A549 treated with AZD9567 at 1 μM for 4 hours (cell line): ENCODE measurements around the gene IP6K1. TPM values are rescaled to one million over a fixed set of nuclear protein-coding genes. Genes with fewer than 3 reads are reported as not detected.

Experiments
- total RNA-seq: library from RNA; stranded (reverse); fragments of 200-300 nt; extraction: Qiagen RNA extraction; gene quantifications from 5 replicates; pipeline ENCODE4 v1.2.3, GENCODE V29; 2022; ENCODE audit not compliant: insufficient read depth

The IP6K1 gene
- 20.7 to 24.2 TPM (median 22.1 TPM) in 5 replicates for total RNA-seq

GRCh38 chr3:49786357-49787181 is at the start of gene IP6K1:
Gene IP6K1, minus strand, starts transcription at chr3:49786542. Its CDS starts 38,502 bp downstream, at chr3:49748040.

GRCh38 chr3:49813497-49814174 is 27.3 kb upstream of the IP6K1 start, which contains the start of gene UBA7:
Gene UBA7, minus strand, starts transcription at chr3:49813953. Its CDS starts 166 bp downstream, at chr3:49813787.

GRCh38 chr3:49802719-49803464 is 16.6 kb upstream of the IP6K1 start, which contains the start of gene INKA1:
Gene INKA1, plus strand, starts transcription at chr3:49803261. Its CDS starts 132 bp downstream, at chr3:49803393.

GRCh38 chr3:49799761-49800160 is 13.4 kb upstream of the IP6K1 start, which contains the start of gene CDHR4:
Gene CDHR4, minus strand, starts transcription at chr3:49799873. Its CDS starts 61 bp downstream, at chr3:49799812.

GRCh38 chr3:49723628-49724551 is 62.5 kb downstream of the IP6K1 start, which contains the start of gene GMPPB:
Gene GMPPB, minus strand, starts transcription at chr3:49723951. Its CDS starts 225 bp downstream, at chr3:49723726.

GRCh38 chr3:49719214-49719884 is 67.0 kb downstream of the IP6K1 start, which contains the start of gene AMIGO3:
Gene AMIGO3, minus strand, starts transcription at chr3:49719684. Its CDS starts 219 bp downstream, at chr3:49719465.

GRCh38 chr3:49689046-49689907 is 97.1 kb downstream of the IP6K1 start, which contains the start of the genes MST1 and RNF123:
Gene MST1, minus strand, starts transcription at chr3:49689474. Its CDS starts 783 bp downstream, at chr3:49688691.
Gene RNF123, plus strand, starts transcription at chr3:49689557. Its CDS starts 1,609 bp downstream, at chr3:49691166.

Other genes with a start within 250 kb of the IP6K1 start
- 0.11 to 0.23 TPM (median 0.20 TPM) in 5 replicates for gene BSN, start 232.1 kb downstream of the IP6K1 start, total RNA-seq
- gene APEH, start 112.2 kb downstream of the IP6K1 start, total RNA-seq: 49.6 to 75.0 TPM (median 68.9 TPM) in 5 replicates
- 1.8 to 3.7 TPM (median 2.2 TPM) in 5 replicates for gene MST1, start 97.1 kb downstream of the IP6K1 start, total RNA-seq
- gene RNF123, start 97.0 kb downstream of the IP6K1 start, total RNA-seq: 11.2 to 16.2 TPM (median 14.8 TPM) in 5 replicates
- gene AMIGO3, start 66.9 kb downstream of the IP6K1 start, total RNA-seq: 0.51 to 1.0 TPM (median 0.76 TPM) in 4 of 5 replicates, not detected in the other
- gene GMPPB, start 62.6 kb downstream of the IP6K1 start, total RNA-seq: 17.9 to 21.3 TPM (median 20.7 TPM) in 5 replicates
- 0.29 to 0.34 TPM (median 0.32 TPM) in 4 of 5 replicates, not detected in the other for gene CDHR4, start 13.3 kb upstream of the IP6K1 start, total RNA-seq
- gene INKA1, start 16.7 kb upstream of the IP6K1 start, total RNA-seq: 2.2 to 3.2 TPM (median 2.7 TPM) in 5 replicates
- gene UBA7, start 27.4 kb upstream of the IP6K1 start, total RNA-seq: 0.58 to 0.70 TPM (median 0.64 TPM) in 4 of 5 replicates, not detected in the other
- gene TRAIP, start 70.0 kb upstream of the IP6K1 start, total RNA-seq: 14.3 to 25.2 TPM (median 15.3 TPM) in 5 replicates
- 0.17 to 0.36 TPM (median 0.23 TPM) in 4 of 5 replicates, not detected in the other for gene CAMKV, start 83.4 kb upstream of the IP6K1 start, total RNA-seq
- 6.6 to 9.5 TPM (median 6.8 TPM) in 5 replicates for gene MST1R, start 117.3 kb upstream of the IP6K1 start, total RNA-seq
- 4.1 to 8.2 TPM (median 7.6 TPM) in 5 replicates for gene MON1A, start 143.3 kb upstream of the IP6K1 start, total RNA-seq
- 26.3 to 28.9 TPM (median 28.0 TPM) in 5 replicates for gene RBM6, start 153.6 kb upstream of the IP6K1 start, total RNA-seq